ENCODE data around the gene TMEM121B.

Gene TMEM121B

GRCh38 chr22:17104336-17104935 is 16.7 kb downstream of the TMEM121B start:
- Histone ChIP-seq H3K4me1 (ENCODE audit: insufficient read depth, low read length) (no peaks in the 10 kb centered on the region), H3K36me3 (ENCODE audit: insufficient read depth, low read length) (peaks cover 55% of the 10 kb centered on the region), H3K9me3 (ENCODE audit: low read length) (no peaks in the 10 kb centered on the region)

GRCh38 chr22:17103351-17103750 is 17.8 kb downstream of the TMEM121B start:
- Histone ChIP-seq H3K4me1 (ENCODE audit: insufficient read depth, low read length) (no peaks in the 10 kb centered on the region), H3K36me3 (ENCODE audit: insufficient read depth, low read length) (peaks cover 55% of the 10 kb centered on the region), H3K9me3 (ENCODE audit: low read length) (no peaks in the 10 kb centered on the region), H2AFZ (ENCODE audit: low read depth, low read length) (no peak overlapping the region), H3K27me3 (ENCODE audit: insufficient read depth, low read length) (no peaks in the 10 kb centered on the region), H3K4me3 (ENCODE audit: low read length) (no peak overlapping the region)

More at GRCh38 chr22:17104336-17104935, 16.7 kb downstream of the TMEM121B start:
- Histone ChIP-seq H2AFZ (ENCODE audit: low read depth, low read length) (no peak overlapping the region), H3K27me3 (ENCODE audit: insufficient read depth, low read length) (no peaks in the 10 kb centered on the region), H3K4me3 (ENCODE audit: low read length) (no peak overlapping the region)

GRCh38 chr22:17102297-17102667 is 18.9 kb downstream of the TMEM121B start:
- H3K27me3 ChIP-seq (ENCODE audit: insufficient read depth, low read length): no peaks in the 10 kb centered on the region
- H3K4me1 ChIP-seq (ENCODE audit: insufficient read depth, low read length): no peaks in the 10 kb centered on the region
- H2AFZ ChIP-seq (ENCODE audit: low read depth, low read length): no peak overlapping the region
- H3K9me3 ChIP-seq (ENCODE audit: low read length): no peaks in the 10 kb centered on the region
- H3K36me3 ChIP-seq (ENCODE audit: insufficient read depth, low read length): peaks cover 53% of the 10 kb centered on the region
- H3K4me3 ChIP-seq (ENCODE audit: low read length): no peak overlapping the region

GRCh38 chr22:17101475-17102296 is 19.5 kb downstream of the TMEM121B start:
- H3K4me3 ChIP-seq (ENCODE audit: low read length): no peak overlapping the region
- H3K36me3 ChIP-seq (ENCODE audit: insufficient read depth, low read length): peaks cover 53% of the 10 kb centered on the region
- no peak overlapping the region for H2AFZ ChIP-seq (ENCODE audit: low read depth, low read length)
- no peaks in the 10 kb centered on the region for H3K4me1 ChIP-seq (ENCODE audit: insufficient read depth, low read length)
- no peaks in the 10 kb centered on the region for H3K27me3 ChIP-seq (ENCODE audit: insufficient read depth, low read length)
- H3K9me3 ChIP-seq (ENCODE audit: low read length): no peaks in the 10 kb centered on the region

GRCh38 chr22:17100621-17101020 is 20.5 kb downstream of the TMEM121B start:
- no peak overlapping the region for H2AFZ ChIP-seq (ENCODE audit: low read depth, low read length)
- peaks cover 45% of the 10 kb centered on the region for H3K36me3 ChIP-seq (ENCODE audit: insufficient read depth, low read length)
- no peak overlapping the region for H3K4me3 ChIP-seq (ENCODE audit: low read length)
- H3K27me3 ChIP-seq (ENCODE audit: insufficient read depth, low read length): no peaks in the 10 kb centered on the region
- H3K4me1 ChIP-seq (ENCODE audit: insufficient read depth, low read length): no peaks in the 10 kb centered on the region
- H3K9me3 ChIP-seq (ENCODE audit: low read length): no peaks in the 10 kb centered on the region

GRCh38 chr22:17098379-17098819 is 22.8 kb downstream of the TMEM121B start:
- H3K4me3 ChIP-seq (ENCODE audit: low read length): no peak overlapping the region
- H3K9me3 ChIP-seq (ENCODE audit: low read length): no peaks in the 10 kb centered on the region
- no peak overlapping the region for H2AFZ ChIP-seq (ENCODE audit: low read depth, low read length)
- H3K27me3 ChIP-seq (ENCODE audit: insufficient read depth, low read length): no peaks in the 10 kb centered on the region
- H3K36me3 ChIP-seq (ENCODE audit: insufficient read depth, low read length): peaks cover 43% of the 10 kb centered on the region
- H3K4me1 ChIP-seq (ENCODE audit: insufficient read depth, low read length): no peaks in the 10 kb centered on the region

GRCh38 chr22:17097701-17098100 is 23.5 kb downstream of the TMEM121B start:
- peaks cover 38% of the 10 kb centered on the region for H3K36me3 ChIP-seq (ENCODE audit: insufficient read depth, low read length)
- no peaks in the 10 kb centered on the region for H3K4me1 ChIP-seq (ENCODE audit: insufficient read depth, low read length)
- H2AFZ ChIP-seq (ENCODE audit: low read depth, low read length): no peak overlapping the region
- H3K9me3 ChIP-seq (ENCODE audit: low read length): no peaks in the 10 kb centered on the region
- H3K27me3 ChIP-seq (ENCODE audit: insufficient read depth, low read length): no peaks in the 10 kb centered on the region
- no peak overlapping the region for H3K4me3 ChIP-seq (ENCODE audit: low read length)

GRCh38 chr22:17097062-17097461 is 24.1 kb downstream of the TMEM121B start:
- Histone ChIP-seq H2AFZ (ENCODE audit: low read depth, low read length) (no peak overlapping the region), H3K9me3 (ENCODE audit: low read length) (no peaks in the 10 kb centered on the region), H3K4me1 (ENCODE audit: insufficient read depth, low read length) (no peaks in the 10 kb centered on the region), H3K4me3 (ENCODE audit: low read length) (no peak overlapping the region), H3K36me3 (ENCODE audit: insufficient read depth, low read length) (peaks cover 35% of the 10 kb centered on the region), H3K27me3 (ENCODE audit: insufficient read depth, low read length) (no peaks in the 10 kb centered on the region)

- H2AFZ ChIP-seq (ENCODE audit: low read depth, low read length): no peak overlapping the region
- H3K36me3 ChIP-seq (ENCODE audit: insufficient read depth, low read length): peaks cover 25% of the 10 kb centered on the region
- no peak overlapping the region for H3K4me3 ChIP-seq (ENCODE audit: low read length)
- H3K4me1 ChIP-seq (ENCODE audit: insufficient read depth, low read length): no peaks in the 10 kb centered on the region
- H3K9me3 ChIP-seq (ENCODE audit: low read length): no peaks in the 10 kb centered on the region
- H3K27me3 ChIP-seq (ENCODE audit: insufficient read depth, low read length): no peaks in the 10 kb centered on the region
These were observed 25.1 kb downstream of the TMEM121B start for GRCh38 chr22:17096071-17096470.

- Histone ChIP-seq H3K27me3 (ENCODE audit: insufficient read depth, low read length) (no peaks in the 10 kb centered on the region), H2AFZ (ENCODE audit: low read depth, low read length) (no peak overlapping the region), H3K36me3 (ENCODE audit: insufficient read depth, low read length) (peaks cover 21% of the 10 kb centered on the region), H3K4me1 (ENCODE audit: insufficient read depth, low read length) (no peaks in the 10 kb centered on the region), H3K9me3 (ENCODE audit: low read length) (no peaks in the 10 kb centered on the region), H3K4me3 (ENCODE audit: low read length) (no peak overlapping the region)
These were observed 25.6 kb downstream of the TMEM121B start for GRCh38 chr22:17095538-17095937.

GRCh38 chr22:17093081-17093480 is 28.1 kb downstream of the TMEM121B start:
- Histone ChIP-seq H3K36me3 (ENCODE audit: insufficient read depth, low read length) (peaks cover 3% of the 10 kb centered on the region), H3K27me3 (ENCODE audit: insufficient read depth, low read length) (no peaks in the 10 kb centered on the region), H2AFZ (ENCODE audit: low read depth, low read length) (no peak overlapping the region), H3K9me3 (ENCODE audit: low read length) (no peaks in the 10 kb centered on the region), H3K4me1 (ENCODE audit: insufficient read depth, low read length) (no peaks in the 10 kb centered on the region), H3K4me3 (ENCODE audit: low read length) (no peak overlapping the region)

- no peak overlapping the region for H2AFZ ChIP-seq (ENCODE audit: low read depth, low read length)
- H3K36me3 ChIP-seq (ENCODE audit: insufficient read depth, low read length): no peaks in the 10 kb centered on the region
- no peaks in the 10 kb centered on the region for H3K9me3 ChIP-seq (ENCODE audit: low read length)
- no peak overlapping the region for H3K4me3 ChIP-seq (ENCODE audit: low read length)
- no peaks in the 10 kb centered on the region for H3K4me1 ChIP-seq (ENCODE audit: insufficient read depth, low read length)
- H3K27me3 ChIP-seq (ENCODE audit: insufficient read depth, low read length): no peaks in the 10 kb centered on the region
These were observed 29.3 kb downstream of the TMEM121B start for GRCh38 chr22:17091851-17092250.

- H2AFZ ChIP-seq (ENCODE audit: low read depth, low read length): no peak overlapping the region
- H3K4me1 ChIP-seq (ENCODE audit: insufficient read depth, low read length): no peaks in the 10 kb centered on the region
These were observed 30.6 kb downstream of the TMEM121B start for GRCh38 chr22:17090550-17090949.

More at GRCh38 chr22:17090550-17090949, 30.6 kb downstream of the TMEM121B start:
- Histone ChIP-seq H3K9me3 (ENCODE audit: low read length) (no peaks in the 10 kb centered on the region), H3K36me3 (ENCODE audit: insufficient read depth, low read length) (no peaks in the 10 kb centered on the region), H3K27me3 (ENCODE audit: insufficient read depth, low read length) (no peaks in the 10 kb centered on the region), H3K4me3 (ENCODE audit: low read length) (no peak overlapping the region)

Measured in neuron (in vitro differentiated cells).